Left forelimb (tissue), 1 donor: ENCODE measurements around the gene RAF1.
A peak's percentile ranks its signal among the peaks of the same experiment; 100 is the strongest.
"Not testable (repeated sequence)": the region's sequence is repeated elsewhere in the genome, so short reads cannot be mapped to it uniquely, and the experiment has no call there.

ENCODE experiments used
- DNase-seq: peaks from one replicate; pipeline ENCODE4 v3.0.0-alpha.2; 2018; ENCODE audit warnings: low spot score

Gene RAF1

DNA sequence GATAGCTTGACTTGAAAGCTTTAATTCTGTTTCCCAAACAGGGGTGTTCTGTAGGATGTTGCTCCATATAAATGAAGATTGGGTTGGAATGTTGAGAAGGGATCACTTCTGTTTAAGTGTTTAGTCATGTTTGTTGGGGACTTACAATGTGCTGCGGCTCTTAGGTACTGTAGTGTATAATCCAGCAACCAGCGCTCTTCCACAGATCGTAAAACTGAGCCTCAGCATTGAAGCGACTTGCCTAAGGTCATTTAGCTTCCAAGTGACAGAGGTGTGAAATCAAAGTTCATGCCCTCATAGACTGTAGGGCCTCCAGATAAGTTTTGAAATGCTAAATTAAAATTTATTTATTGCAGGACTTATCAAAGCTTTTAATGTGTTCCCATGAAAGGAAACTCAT is 105.2 kb downstream of the RAF1 start:
- no peak for DNase-seq

DNA sequence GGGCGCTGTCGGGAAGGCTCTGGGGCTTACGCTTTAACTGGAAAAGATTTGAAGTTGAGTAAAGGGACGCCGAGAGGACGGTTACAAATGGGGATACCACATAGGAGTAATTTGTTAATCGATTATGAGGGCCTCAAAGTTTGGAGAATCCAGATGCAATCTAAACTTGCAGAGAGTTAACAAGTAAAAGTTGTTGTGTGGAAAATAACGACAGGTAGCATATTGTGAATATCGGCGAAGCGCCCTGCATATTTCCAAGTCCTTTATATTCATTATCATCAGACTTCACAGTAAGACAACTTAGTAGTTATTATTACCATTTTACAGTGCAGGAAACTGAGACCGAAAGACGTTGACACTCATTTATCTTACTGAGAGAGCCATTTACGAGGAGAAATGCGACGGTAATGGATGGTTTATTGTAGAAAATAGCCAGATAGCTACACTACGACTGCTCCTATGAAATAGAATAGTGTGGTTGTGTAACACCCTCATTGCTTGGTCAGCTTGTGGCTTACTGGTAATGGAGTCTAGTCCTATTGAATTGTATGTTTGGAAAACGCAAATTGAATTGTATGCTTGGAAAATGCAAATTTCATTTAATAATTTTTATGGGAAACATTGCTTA is 106.3 kb downstream of the RAF1 start:
- no peak for DNase-seq

DNA sequence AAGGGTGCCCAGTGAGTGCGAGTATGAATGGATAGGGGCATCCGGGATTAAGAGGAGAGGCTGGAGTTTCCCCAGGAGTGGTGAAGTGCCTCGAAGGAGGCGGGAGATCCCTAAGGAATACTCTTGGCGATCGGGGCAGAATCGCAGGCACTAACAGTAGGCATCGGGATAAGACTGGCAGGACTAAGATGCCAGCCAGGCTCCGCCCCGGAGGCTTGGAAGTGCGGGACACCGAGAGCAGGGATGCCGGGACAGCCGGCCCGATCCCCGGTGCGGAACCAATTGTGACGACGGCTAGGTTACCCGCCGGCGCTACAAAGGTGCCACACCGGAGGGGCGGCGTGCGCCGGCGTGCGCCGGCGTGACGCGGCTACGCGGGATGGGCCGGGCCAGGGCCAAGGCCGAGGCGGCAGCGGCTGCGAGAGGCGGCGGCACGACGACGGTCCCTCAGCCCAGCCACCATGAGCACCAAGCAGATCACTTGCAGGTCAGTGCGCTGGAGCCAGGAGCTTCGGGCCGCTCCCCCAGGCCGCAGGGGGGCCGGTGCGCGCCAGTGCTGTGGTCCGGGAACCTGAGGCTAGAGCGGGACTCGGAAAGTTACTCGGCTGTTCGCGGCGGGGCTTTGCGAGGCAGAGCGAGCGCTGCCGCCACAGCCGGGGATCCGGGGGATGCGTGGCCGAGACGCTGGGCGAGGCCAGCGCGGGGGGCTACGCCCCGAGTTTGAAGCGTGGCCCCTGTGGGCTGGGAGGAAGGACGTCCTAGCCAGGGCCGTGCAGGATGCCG is 107.0 kb downstream of the RAF1 start, which contains the start of gene MKRN2:
TSS of gene MKRN2 (plus strand) at position 398 of the 783 bp plus-strand sequence. CDS start at position 462, 64 bp downstream.
- DNase-seq: peak; percentile 95

DNA sequence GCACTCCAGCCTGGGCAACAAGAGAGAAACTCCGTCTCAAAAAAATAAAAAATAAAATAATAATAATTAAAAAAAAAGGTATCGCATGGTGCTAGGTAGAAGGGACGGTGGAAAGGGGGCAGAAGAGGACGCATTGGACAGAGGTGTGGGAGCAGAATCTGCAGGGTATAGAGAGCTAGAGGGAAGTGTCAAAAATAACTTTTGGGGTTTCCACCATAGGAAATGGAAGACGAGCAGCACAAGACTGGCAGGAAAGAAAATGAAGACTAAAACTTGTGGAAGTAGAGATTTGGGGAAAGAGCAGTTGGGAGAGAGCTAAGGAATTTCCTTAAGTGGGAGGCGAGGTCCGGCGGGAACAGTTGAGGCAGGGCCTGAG is 107.6 kb downstream of the RAF1 start:
- no peak for DNase-seq

DNA sequence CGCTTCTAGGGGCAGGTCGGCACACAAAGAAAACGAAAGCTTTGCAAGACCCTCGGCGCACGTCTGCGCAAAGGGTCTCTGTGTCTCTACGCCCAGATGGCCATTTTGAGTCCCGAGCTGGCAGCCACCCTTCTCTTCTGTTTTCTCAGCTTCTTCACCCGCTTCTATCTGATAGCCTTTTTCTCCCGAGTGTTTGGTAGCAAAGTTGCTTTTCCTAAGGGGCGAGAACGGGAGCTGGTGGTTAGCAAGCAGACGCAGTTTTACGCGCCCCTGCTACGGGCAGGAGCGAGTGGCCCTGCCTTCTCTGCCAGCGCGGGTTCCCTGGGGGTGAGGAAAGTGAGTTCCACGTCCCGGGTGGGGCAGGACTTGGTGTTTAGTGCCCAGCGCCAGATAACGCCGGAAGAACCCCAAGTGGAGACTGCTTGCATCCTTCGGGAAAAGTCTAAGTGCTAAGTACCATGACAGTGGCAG is 110.0 kb downstream of the RAF1 start:
- DNase-seq: no peak

DNA sequence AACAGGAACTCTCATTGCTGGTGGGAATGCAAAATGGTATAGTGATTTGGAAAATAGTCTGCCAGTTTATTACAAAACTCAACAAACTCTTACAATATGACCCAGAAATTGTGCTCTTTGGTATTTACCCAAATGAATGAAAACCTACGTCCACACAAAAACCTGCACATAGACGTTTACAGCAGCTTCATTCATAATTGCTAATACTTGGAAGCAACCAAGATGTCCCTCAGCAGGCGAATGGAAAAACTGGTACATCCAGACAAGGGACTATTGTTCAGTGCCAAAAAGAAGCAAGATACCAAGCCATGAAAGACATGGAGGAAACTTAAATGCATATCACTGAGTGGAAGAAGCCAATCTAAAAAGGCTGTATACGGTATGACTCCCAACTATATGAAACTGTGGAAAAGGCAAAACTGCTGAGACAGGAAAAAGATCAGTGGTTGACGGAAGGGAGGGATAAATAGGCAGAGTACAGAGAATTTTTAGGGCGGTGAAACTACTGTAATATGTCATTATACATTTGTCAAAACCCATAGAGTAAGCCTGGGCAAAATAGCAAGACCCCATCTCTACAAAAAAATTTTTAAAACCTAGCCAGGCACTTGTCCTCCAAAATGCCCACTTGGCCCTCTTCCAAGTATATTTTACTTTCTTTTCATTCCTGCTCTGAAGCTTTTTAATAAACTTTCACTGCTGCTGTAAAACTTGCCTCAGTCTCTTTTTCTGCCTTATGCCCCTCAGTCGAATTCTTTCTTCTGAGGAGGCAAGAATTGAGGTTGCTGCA is 113.8 kb downstream of the RAF1 start:
- no peak for DNase-seq

DNA sequence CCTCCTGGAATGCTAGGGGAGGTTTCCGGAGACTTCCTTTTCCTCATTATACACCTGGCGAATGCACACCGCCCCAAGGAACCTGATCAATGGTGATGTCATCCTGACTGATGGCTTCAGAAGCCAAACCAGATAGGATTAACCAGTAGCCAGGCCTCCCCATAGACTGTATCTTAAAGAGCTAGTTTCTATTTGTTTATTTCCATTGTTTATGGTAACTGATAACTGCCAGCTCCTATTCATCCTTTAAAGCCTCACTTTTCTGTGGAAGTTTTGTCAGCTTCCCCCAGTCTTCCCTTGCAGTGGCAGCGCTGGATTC is 118.5 kb downstream of the RAF1 start, which contains the start of gene MKRN2OS:
TSS of gene MKRN2OS (minus strand) at position 27 of the 319 bp plus-strand sequence. CDS start 35 bp downstream, outside the sequence.
- DNase-seq: no peak

DNA sequence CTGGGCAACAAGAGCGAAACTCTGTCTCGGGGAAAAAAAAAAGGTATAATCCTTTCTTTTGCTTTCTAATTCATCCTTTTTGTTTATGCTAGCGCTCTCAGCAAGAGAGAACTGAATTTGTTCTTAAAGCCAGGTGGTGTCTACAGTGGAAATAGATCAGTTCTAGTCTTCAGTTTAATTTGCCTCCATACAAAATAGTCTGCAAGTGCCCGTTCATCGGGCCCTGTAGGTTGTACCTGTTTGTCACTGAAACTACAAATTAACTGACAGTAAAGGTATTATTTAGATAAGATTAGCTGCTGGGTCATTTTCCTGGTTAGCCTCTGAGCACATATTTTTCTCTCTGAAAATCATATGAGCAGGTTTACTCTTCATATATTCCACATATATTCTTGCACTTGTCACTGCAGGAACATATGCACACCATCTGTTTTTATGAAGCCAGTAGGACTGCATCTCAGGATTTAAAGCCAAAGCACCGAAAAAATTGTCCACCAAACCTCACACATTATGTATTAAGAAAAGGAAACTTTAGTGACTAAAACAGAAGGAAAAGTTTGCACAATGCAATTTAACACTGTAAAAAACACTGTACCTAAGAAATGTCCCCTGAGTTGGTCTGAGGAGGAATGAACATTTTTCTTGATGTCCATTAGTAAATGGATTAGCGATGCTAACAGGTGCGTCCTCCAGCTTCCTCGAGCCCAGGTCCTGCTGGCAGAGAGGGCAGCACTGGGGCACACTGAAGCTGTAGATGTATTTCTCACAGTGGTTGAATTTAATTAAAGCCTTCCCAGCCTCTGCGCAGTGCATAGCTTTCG is 119.1 kb downstream of the RAF1 start:
- DNase-seq: no peak

DNA sequence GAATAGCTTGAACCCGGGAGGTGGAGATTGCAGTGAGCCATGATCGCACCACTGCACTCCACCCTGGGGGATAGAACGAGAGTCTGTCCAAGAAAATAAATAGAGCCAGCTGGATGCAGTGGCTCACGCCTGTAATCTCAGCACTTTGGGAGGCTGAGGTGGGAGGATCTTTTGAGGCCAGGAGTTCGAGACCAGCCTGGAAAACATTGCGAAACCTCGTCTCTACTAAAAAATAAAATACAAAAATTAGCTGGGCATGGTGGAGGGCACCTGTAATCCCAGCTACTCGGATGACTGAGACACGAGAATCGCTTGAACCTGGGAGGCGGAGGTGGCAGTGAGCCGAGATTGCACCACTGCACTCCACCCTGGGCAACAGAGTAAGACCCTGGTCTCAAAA is 120.4 kb downstream of the RAF1 start:
- not testable (repeated sequence) for DNase-seq

DNA sequence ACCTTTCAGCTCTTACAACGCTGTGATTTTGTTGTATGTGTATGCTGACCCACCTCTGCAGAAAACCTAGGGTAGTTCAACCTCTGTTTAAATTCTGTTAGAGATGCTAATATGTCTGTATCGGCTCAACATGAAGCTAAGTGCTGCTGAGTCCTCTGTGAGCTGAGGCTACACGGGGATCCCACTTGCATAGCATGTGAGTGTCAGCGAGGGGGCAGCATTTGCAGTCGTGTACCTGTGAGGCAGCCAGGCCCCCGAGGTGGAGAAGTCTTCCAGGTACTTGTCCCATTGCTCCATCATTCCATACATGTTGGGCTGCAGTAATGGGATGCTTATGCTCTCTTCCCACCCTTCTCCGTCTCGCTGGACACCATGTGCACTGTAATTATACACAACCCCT is 122.3 kb downstream of the RAF1 start:
- no peak for DNase-seq

DNA sequence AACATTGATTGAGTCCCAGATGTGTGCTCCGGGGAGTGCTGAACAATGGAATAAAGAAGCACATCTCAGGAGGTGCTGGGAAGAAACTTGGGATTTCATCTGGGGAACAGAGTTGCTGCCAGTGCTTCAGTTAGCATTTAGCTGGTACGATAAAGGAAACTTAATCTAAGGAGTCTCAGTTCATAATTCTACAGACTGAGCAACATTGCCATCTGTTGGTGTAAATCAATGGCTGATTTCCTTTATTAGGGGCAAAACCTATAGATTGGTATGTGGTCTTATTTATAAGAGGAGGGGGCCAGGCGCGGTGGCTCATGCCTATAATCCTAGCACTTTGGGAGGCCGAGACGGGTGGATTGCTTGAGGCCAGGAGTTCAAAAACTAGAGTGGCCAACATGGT is 127.5 kb downstream of the RAF1 start:
- no peak for DNase-seq
